HG02973 (cell line): ENCODE measurements around the gene RPAIN.

Experiments used
- ATAC-seq: cut with Tn5 transposase; IDR thresholded peaks from one replicate; pipeline ENCODE4 v1.9.1; 2021; ENCODE audit warnings: moderate library complexity; ENCODE audit not compliant: unreplicated experiment

The RPAIN gene

DNA sequence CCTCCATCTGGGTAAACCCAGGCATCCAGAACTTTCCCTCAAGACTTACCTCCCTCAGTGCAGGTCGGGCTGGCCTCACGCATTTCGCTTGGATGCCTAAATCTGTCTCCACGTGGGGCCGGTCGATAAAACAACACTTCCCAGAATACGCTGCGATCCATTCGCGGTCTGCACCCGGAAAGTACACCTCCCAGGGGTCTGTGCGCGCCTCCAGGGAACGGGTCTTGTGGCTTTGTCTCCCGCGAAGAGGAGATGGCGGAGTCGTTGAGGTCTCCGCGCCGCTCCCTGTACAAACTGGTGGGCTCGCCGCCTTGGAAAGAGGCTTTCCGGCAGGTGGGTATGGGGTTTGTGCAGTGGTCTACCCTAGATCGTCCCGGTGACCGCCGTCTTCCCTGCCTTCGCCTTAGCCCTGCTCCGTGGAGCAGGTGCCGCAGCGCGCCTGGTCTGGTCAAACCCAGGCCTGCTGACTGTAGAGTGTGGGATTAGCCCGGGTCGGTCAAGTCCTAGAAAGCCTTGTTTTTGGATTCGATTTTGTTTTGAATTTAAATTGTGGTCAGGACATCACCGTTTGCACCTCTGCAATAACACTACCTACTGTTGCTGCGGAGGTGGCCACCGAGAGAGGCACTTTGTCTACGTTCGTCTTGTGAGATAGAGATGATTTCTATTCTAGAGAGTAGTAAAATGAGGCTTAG is at the start of gene RPAIN:
Gene RPAIN, plus strand, starts transcription at position 224 of the 695 bp plus-strand sequence. Its CDS starts 29 bp downstream, at position 253.
- ATAC-seq = peak; percentile 45

- ATAC-seq = no peak
These were observed 49.6 kb upstream of the RPAIN start for GRCh38 chr17:5370411-5370810.

DNA sequence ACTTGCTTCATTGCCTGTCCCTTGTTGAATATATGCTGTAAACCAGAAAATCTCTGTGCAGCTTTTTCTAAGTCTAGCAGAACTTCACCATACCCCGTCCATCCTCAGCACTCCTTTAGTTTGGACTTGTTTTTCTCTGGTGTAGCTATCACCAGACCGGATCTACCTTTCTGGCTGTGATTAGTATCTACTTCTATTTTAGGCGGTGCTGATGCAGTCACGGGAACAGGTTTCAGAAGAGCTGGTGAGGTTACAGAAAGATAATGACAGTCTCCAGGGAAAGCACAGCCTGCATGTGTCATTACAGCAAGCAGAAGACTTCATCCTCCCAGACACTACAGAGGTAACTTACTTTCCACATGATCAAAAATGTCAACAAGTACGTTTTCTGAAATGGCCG is 46.9 kb upstream of the RPAIN start:
- no peak for ATAC-seq

DNA sequence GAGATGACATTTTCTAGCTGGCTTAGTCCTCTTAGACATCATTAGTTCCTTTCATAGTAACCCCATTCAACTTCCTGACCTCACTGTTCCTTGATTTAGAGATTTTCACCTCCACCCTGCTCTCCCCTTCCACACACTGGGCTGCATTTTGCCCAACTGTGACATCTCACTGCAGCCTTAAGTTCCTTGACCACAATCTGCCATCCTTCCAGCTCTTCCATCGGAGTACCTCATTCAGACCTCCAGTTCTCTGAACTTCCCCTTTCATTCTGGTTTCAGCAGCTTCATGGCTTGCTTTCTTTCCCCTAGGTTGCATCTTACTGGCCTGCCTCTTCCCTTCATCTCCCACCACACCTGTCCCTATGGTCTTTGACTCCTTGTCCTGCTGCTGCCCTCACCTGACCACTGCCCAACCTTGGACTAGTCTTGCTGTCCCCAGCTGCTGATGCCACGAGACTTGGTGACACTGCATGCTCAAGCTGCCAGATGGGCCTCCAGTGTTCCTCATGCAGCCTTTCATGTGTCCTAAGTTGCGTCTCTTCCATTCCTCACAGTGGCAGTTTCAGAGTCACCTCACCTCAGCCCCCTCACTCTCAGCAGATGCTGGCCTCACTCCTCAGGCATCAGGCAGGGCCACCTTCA is 41.3 kb upstream of the RPAIN start:
- ATAC-seq = no peak

GRCh38 chr17:5379351-5380107 is 40.5 kb upstream of the RPAIN start:
- ATAC-seq = no peak

GRCh38 chr17:5380491-5381135 is 39.4 kb upstream of the RPAIN start:
- ATAC-seq = no peak

DNA sequence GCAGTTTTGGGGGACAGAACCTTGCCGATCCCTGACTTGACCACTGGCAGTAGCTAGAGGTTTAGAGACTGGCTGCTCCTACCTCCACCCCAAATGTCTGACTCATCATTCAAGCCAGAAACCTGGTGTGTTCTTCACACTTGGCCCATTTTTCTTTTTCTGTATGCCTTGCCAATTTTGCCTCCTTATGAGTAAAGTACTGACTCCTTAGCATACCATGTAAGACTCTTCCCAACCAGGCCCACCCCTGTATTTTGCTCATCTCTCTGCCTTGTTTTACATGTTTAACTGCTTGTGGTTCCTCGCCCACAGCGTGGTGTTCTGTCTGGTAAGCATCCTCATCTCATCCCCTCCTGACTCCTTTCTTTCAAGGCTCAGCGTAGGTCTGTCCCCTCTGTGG is 38.4 kb upstream of the RPAIN start:
- no peak for ATAC-seq

DNA sequence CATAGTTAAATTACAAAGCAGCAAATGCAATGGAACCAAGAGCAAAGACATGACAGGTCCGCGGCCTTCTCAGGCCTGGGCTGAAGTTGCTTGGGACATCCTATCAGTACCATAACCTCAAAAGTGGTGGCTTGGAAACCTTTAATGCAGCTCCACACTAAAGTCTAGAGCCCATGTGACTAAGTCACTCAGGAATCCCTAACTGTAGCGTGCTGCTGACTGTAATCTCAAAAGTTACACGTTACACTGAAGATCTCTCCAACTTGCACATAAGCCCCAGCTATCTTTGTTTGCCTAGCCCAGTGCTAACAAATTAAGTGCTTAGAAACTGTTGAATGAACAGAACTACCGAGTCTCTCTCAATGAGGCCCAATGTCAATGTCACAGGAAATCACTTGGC is 28.3 kb upstream of the RPAIN start:
- no peak for ATAC-seq

GRCh38 chr17:5396612-5397011 is 23.4 kb upstream of the RPAIN start:
- ATAC-seq = no peak

DNA sequence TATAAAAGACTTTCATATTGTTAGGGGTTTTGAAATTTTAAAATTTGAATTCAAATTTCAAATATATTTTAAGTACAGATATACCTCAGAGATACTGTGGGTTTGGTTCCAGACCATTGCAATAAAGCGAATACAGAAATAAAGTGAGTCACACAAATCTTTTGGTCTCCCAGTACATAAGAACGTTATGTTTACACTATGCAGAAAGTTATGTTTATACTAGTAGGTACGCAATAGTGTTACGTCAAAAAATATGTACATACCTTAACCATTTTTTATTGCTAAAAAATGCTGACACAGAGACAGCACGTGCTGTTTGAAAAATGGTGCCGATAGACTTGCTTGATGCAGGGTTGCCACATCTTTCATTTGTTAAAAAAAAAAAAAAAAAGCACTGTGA is 20.2 kb upstream of the RPAIN start:
- no peak for ATAC-seq

- no peak for ATAC-seq
These were observed 14.6 kb upstream of the RPAIN start for GRCh38 chr17:5405400-5405799.

GRCh38 chr17:5408186-5408585 is 11.8 kb upstream of the RPAIN start:
- no peak for ATAC-seq

DNA sequence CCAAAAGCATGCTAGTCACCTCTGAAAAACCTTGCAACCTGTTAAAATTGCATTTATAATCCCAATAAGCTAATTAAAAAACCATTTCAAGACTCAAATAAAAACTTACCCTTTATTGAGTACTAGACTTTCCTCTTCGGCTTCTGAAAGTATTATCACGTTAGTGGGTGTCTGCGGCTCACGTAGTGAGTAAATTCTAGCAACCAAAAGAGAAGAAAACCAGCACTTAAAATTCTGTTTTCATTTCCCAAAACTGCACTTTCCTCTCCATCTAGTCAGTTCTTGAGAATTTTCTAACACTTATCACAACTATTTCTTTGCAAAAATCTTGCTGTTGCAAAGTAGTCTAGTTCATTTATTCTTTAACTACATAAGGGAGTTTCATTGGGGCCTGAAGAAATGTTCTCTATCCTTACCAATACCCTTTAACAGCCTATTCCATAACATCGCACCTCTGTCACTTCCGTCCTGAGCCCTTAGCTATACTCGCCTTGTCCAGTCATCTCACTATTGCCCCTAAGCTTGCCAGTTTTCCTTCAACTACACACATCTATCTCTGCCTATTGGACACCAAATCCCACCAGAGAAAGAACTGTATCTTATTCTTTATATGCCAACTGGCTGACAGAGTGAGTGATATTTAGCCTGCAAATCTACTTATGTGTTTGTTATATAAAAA is 9.2 kb upstream of the RPAIN start:
- ATAC-seq = no peak

GRCh38 chr17:5413682-5414081 is 6.3 kb upstream of the RPAIN start:
- ATAC-seq = no peak

- ATAC-seq = no peak
These were observed 3.1 kb upstream of the RPAIN start for GRCh38 chr17:5416901-5417300.

- peak; percentile 42 for ATAC-seq
These were observed 1.1 kb upstream of the RPAIN start for GRCh38 chr17:5418858-5419355.

GRCh38 chr17:5419356-5419958 is 525 bp upstream of the RPAIN start, which contains the start of gene NUP88:
Gene NUP88 (minus strand): TSS chr17:5419662. CDS start chr17:5419650, 12 bp downstream.
- ATAC-seq = peak; percentile 79

DNA sequence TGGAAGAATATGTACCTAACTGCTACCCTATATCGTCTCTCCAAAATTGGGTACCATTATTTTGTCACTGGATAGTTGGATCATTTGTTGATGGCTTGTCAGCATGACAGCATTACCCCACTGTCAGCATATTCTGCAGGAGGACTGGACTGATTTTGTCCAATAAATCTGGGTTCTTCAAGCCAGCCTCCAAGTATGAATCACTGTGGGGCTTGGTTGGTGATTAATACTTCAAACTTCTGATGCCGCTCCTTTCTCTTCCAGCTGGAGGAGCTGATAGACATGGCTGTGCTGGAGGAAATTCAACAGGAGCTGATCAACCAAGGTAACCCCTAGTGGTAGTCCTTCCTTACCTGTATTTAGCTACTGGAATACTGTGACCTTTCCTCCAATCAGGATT is 2.5 kb downstream of the RPAIN start:
- ATAC-seq = no peak

DNA sequence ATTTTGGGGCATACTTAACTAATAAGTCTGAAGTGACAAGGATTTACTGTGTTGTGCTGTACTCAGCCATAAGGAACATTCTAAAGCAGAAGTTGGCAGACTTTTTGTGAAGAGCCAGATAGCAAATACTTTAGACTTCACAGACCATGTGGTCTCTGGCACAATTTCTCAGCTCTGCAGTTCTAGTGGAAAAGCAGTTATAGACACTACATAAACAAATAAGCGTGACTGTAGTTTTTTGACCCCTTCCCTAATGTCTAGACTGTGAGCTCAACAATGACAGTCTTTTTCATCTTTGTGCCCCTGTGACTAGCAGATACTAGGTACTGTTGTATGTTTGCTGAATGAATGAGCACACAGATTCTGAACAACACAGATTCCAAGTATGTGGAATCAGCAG is 4.9 kb downstream of the RPAIN start:
- ATAC-seq = no peak

DNA sequence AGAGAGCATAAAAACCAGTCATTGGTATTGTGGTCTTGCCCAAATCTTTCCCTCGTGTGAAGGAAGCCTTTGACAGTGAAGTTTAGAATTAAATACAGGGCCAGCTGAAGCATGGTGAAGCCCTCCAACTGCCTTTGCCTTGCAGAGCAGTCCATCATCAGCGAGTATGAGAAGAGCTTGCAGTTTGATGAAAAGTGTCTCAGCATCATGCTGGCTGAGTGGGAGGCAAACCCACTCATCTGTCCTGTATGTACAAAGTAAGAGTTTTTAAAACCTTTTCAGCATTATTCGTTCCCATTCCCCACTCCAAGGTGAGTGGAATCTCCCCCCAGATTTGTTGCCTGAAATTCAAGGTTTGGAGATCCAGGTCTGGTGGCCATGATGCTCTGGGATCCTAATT is 5.8 kb downstream of the RPAIN start:
- ATAC-seq = no peak
